ENCODE results near the gene SLC37A3.
"Not testable (repeated sequence)": the region's sequence is repeated elsewhere in the genome, so short reads cannot be mapped to it uniquely, and the experiment has no call there.

The SLC37A3 gene

GRCh38 chr7:140311128-140311527 is 87.2 kb downstream of the SLC37A3 start:
- DNase-seq, result not testable (repeated sequence)

DNA sequence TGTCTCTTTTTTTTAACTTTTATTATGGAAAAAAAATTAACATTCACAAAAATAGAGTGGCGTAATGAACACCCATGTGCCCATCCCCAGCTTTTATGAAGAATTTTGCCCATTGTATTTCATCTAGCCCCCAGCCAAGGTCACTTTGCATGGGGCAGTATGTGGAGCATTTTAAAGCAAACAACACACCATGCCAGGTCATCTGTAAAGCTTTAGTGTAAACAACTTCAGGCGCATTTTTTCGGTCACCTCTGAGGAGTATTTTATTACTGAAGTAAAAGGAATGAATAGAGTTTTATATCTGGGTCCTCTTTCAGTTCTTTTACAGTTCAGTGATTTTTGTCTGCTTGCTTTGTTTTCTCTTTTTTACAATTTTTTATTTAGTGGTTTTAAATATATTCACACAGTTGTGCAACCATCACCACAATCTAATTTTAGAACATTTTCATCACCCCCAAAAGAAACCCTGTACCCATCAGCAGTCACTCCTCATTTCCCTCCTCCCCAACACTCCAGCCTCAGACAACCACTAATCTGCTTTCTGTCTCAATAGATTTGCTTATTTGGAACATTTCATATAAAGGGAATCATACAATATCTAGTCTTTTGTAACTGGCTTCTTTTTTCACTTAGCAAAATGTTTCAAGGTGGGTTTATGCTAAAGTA is 87.9 kb downstream of the SLC37A3 start:
- DNase-seq, result no peak

GRCh38 chr7:140308060-140308459 is 90.3 kb downstream of the SLC37A3 start:
- DNase-seq, result no peak

- DNase-seq, result peak in 3 of 5 donors; percentile 12 to 79 (median 38)
Observed at GRCh38 chr7:140304191-140304799, 94.0 kb downstream of the SLC37A3 start.

DNA sequence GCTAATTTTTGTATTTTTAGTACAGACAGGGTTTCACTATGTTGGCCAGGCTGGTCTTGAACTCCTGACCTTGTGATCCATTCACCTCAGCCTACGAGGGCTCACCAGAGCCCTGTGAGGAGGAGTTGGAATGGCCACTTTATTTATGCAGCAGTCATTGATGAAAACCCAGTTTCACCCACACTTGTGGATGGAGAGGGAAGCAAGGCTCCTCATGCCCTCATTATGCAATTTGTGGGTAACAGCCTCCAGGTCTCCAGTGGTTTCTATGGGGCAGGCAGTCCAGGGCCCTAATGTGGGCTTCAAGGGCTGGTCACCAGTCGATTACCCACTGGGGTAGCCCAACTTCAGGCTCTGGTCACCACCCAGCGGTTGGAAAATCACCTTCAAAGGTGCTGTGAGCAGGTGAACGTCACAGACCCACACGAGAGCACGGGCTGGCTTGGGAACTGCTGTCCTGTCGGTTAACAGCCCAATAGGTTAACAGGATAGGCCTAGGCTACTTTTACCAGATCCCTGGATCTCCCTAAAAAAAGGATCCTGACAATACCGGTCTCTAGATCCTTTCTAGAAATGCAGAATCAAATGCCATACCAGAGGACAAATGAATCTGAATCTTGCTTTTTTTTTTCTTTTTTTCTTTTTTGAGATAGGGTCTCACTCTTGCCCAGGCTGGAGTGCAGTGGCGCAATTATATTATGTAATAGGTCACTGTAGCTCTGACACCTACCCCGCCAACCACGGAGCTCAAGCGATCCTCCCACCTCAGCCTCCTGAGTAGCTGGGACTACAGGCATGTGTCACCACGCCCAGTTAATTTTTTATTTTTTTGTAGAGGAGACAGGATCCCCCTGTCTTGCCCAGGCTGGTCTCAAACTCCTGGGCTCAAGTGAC is 97.8 kb downstream of the SLC37A3 start:
- DNase-seq, result no peak

DNA sequence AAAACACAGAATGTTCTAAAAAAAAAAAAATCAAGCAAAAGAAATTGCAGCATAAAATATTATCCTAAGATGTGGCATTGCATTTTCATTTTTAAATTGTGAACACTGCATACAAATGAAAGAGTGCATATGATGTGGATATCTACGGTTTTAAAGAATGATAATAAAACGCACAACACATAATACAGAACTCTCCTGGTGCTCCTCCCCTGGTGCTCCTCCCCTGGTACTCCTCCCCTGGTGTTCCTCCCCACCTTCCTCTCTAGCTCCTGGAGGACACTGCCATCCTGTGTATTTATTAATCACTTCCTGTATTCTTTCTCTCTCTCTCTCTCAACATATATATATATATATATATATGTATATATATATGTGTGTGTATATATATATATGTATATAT is 100.1 kb downstream of the SLC37A3 start:
- no peak for DNase-seq

- no peak for DNase-seq
Observed at GRCh38 chr7:140297192-140297591, 101.1 kb downstream of the SLC37A3 start.

- DNase-seq, result no peak
Observed at GRCh38 chr7:140295224-140295738, 103.0 kb downstream of the SLC37A3 start.

DNA sequence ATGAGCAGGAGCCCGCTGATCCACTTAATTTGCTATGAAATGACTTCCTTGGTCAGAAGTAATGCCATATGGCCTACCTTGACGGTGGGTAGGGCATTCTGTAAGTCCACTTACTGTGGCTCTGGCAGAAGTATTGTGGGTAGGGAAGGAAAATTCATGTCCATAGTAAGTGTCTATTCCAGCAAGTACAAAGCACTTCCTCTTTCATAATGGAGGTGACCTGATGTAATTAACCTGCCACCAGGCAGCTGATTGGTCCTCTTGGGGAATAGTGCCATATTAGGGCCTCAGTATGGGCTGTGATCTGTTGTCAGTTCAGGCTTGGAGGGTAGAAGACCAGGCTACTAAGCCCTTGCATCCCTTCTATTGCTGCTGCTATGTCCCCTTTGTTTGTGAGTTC is 103.9 kb downstream of the SLC37A3 start:
- no peak for DNase-seq

GRCh38 chr7:140292438-140292837 is 105.9 kb downstream of the SLC37A3 start:
- no peak for DNase-seq

DNA sequence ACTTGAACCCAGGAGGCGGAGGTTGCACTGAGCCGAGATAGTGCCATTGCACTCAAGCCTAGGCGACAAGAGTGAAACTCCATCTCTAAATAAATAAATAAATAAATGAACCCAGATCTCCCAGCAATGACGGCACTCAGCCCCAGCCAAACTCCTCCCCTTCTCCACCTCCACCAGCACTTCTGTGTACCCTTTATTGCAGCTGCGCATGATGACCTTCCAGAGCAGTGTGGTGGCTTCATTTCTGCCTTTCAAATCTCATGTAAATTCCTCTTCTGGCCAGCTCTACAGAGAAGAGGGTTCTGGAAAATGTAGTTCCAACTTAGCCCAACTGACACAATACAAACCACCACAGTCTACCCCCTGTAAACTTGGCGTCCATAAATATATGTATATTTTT is 108.5 kb downstream of the SLC37A3 start:
- DNase-seq, result no peak

DNA sequence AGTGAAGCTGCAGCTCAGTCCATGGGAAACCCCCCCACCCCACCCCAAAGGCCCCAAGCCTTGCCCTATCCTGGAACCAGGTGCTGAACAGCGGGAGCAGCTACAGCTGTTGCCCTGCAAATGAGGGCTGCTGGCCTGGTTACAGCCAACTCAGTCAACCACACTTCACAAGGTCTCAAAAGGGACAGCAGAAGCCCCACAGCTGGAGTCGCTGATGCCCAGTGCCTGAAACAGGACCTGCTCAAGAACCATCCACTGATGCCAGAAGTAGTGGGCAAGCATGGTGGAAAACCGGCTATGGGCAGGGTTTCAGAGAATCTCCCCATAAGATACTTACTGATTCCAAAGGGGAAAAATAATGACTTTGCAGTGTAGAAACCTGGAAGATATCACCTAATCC is 110.3 kb downstream of the SLC37A3 start:
- DNase-seq, result no peak

GRCh38 chr7:140285938-140286337 is 112.4 kb downstream of the SLC37A3 start:
- DNase-seq, result no peak

DNA sequence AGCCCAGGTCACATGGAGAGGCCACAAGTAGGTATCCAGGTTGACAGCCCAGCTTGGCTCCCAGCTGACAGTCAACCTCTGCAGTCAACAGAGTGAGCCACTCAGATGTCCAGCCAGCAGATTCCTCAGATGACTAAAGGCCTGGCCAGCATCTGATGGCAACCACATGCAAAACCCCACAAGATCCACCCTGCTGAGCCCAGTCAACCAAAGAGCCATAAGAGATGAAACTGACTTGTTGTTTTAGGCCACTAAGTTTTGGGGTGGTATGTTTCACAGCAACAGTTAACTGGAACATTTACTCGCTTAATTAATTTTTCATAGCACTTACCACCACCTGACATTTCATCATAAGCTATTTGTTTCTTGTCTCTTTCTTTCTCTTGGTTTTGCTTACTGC is 114.3 kb downstream of the SLC37A3 start:
- DNase-seq, result no peak

Measured in T-helper 1 cell (primary cell).